Mesothelial cell of epicardium (in vitro differentiated cells): Measurements from ENCODE around the gene GATAD2B. TPM values are rescaled to one million over a fixed set of nuclear protein-coding genes. Genes with fewer than 3 reads are reported as not detected.

Source experiments
- DNase-seq, 2 experiments: peaks; one replicate each; pipeline ENCODE4 v3.0.0; 2021; ENCODE audit warnings: low spot score in 2 of 2; ENCODE audit not compliant: unreplicated experiment in 2 of 2
- H3K27ac Mint-ChIP-seq: 2 replicates; pipeline ENCODE4 v1.8.0; 2021; ENCODE audit warnings: mixed read lengths
- H3K27me3 Mint-ChIP-seq: 2 replicates; pipeline ENCODE4 v1.8.0; 2021; ENCODE audit warnings: low read depth, mixed read lengths
- H3K36me3 Mint-ChIP-seq: 2 replicates; pipeline ENCODE4 v1.8.0; 2021; ENCODE audit warnings: mixed read lengths
- H3K4me1 Mint-ChIP-seq: 2 replicates; pipeline ENCODE4 v1.8.0; 2021; ENCODE audit warnings: mixed read lengths
- H3K4me3 Mint-ChIP-seq: 2 replicates; pipeline ENCODE4 v1.8.0; 2021; ENCODE audit warnings: mild to moderate bottlenecking, moderate library complexity, mixed read lengths
- H3K9me3 Mint-ChIP-seq: 2 replicates; pipeline ENCODE4 v1.8.0; 2021; ENCODE audit warnings: mixed read lengths
- CTCF ChIP-seq: fragments of 200-600 bp; sonication (generic); IDR thresholded peaks from one replicate; pipeline ENCODE4 v1.5.0; 2021; ENCODE audit warnings: antibody characterized with exemption; ENCODE audit not compliant: unreplicated experiment
- total RNA-seq: library from RNA; stranded (reverse); gene quantifications from 3 replicates; pipeline ENCODE4 v1.2.1, GENCODE V29; 2021

GATAD2B gene
- total RNA-seq, 1 donor from 2014 or later: 77.3 TPM

- Mint-ChIP-seq H3K4me3 (peak within 1 kb of the TSS; percentile 78), H3K36me3 (peaks cover 2% of the 10 kb centered on the region), H3K9me3 (no peaks in the 10 kb centered on the region), H3K27me3 (no peaks in the 10 kb centered on the region), H3K27ac (peak within 1 kb of the TSS; percentile 91), H3K4me1 (peaks cover 21% of the 10 kb centered on the region)
- no peak for TF ChIP-seq CTCF
- DNase-seq: no peak
These were observed 147.9 kb downstream of the GATAD2B start, which contains the start of gene SLC27A3 for GRCh38 chr1:153774780-153775457. TSS of gene SLC27A3 (plus strand) at chr1:153775407. CDS start at chr1:153775498, 91 bp downstream.

GRCh38 chr1:153774026-153774595 is 148.7 kb downstream of the GATAD2B start:
- peaks cover 21% of the 10 kb centered on the region for H3K4me1 Mint-ChIP-seq
- TF ChIP-seq CTCF: no peak
- peaks cover 10% of the 10 kb centered on the region for H3K36me3 Mint-ChIP-seq
- H3K27ac Mint-ChIP-seq: peak overlapping the region; percentile 91
- peak overlapping the region; percentile 78 for H3K4me3 Mint-ChIP-seq
- H3K9me3 Mint-ChIP-seq: no peaks in the 10 kb centered on the region
- H3K27me3 Mint-ChIP-seq: no peaks in the 10 kb centered on the region
- no peak for DNase-seq

- Mint-ChIP-seq H3K36me3 (peaks cover 13% of the 10 kb centered on the region), H3K4me1 (peaks cover 21% of the 10 kb centered on the region)
These were observed 149.5 kb downstream of the GATAD2B start for GRCh38 chr1:153773096-153773921.

GRCh38 chr1:153771841-153772593 is 150.8 kb downstream of the GATAD2B start:
- H3K4me3 Mint-ChIP-seq: no peak overlapping the region
- no peaks in the 10 kb centered on the region for H3K27me3 Mint-ChIP-seq
- peak; percentile 26 for TF ChIP-seq CTCF
- H3K27ac Mint-ChIP-seq: no peak overlapping the region
- peak in 1 of 2 experiments; percentile 68 for DNase-seq
- peaks cover 16% of the 10 kb centered on the region for H3K4me1 Mint-ChIP-seq
- no peaks in the 10 kb centered on the region for H3K9me3 Mint-ChIP-seq
- H3K36me3 Mint-ChIP-seq: peaks cover 20% of the 10 kb centered on the region

More at GRCh38 chr1:153773096-153773921, 149.5 kb downstream of the GATAD2B start:
- Mint-ChIP-seq H3K9me3 (no peaks in the 10 kb centered on the region), H3K27ac (peak overlapping the region; percentile 91), H3K4me3 (peak overlapping the region; percentile 31), H3K27me3 (no peaks in the 10 kb centered on the region)
- DNase-seq: no peak
- no peak for TF ChIP-seq CTCF

- peaks cover 10% of the 10 kb centered on the region for H3K4me1 Mint-ChIP-seq
- H3K36me3 Mint-ChIP-seq: peaks cover 21% of the 10 kb centered on the region
- no peaks in the 10 kb centered on the region for H3K27me3 Mint-ChIP-seq
- DNase-seq: no peak
- no peaks in the 10 kb centered on the region for H3K9me3 Mint-ChIP-seq
- no peak overlapping the region for H3K4me3 Mint-ChIP-seq
- no peak for TF ChIP-seq CTCF
- peak overlapping the region; percentile 2 for H3K27ac Mint-ChIP-seq
These were observed 151.5 kb downstream of the GATAD2B start for GRCh38 chr1:153771261-153771660.
